ENCODE data around the gene HLA-C.
"Not testable (repeated sequence)": the region's sequence is repeated elsewhere in the genome, so short reads cannot be mapped to it uniquely, and the experiment has no call there.

HLA-C gene

DNA sequence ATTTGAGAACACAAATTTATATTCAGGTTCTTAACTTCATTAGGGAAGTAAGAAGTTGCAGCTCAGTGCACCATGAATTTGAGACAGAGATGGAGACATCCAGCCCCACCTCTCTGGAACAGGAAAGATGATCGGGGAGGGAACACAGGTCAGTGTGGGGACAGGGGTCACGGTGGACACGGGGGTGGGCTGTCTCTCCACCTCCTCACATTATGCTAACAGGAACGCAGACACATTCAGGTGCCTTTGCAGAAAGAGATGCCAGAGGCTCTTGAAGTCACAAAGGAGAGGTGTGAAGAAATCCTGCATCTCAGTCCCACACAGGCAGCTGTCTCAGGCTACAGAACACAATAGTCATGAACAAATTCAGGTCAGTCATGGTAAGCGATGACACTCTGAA, 3.1 kb downstream of the HLA-C start:
- no peak for DNase-seq

DNA sequence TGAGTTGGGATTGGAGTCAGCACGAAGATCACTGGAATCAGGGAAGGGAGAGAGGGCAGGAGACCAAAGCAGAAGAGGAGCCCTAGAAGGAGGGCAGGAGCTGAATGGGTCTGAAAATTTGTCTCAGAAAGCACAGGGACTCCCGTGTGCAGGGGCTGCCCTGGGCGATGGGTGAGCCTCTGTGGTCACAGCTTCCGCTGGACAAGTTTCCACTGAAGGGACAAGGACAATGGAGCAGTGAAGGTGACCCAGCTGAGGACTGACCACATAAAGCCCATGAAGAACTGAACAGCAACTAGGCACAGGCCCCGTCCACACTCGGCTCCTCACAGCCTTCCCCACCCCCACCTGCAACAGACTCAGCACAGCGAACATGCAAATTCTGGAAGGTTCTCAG, 3.5 kb downstream of the HLA-C start:
- DNase-seq: no peak

DNA sequence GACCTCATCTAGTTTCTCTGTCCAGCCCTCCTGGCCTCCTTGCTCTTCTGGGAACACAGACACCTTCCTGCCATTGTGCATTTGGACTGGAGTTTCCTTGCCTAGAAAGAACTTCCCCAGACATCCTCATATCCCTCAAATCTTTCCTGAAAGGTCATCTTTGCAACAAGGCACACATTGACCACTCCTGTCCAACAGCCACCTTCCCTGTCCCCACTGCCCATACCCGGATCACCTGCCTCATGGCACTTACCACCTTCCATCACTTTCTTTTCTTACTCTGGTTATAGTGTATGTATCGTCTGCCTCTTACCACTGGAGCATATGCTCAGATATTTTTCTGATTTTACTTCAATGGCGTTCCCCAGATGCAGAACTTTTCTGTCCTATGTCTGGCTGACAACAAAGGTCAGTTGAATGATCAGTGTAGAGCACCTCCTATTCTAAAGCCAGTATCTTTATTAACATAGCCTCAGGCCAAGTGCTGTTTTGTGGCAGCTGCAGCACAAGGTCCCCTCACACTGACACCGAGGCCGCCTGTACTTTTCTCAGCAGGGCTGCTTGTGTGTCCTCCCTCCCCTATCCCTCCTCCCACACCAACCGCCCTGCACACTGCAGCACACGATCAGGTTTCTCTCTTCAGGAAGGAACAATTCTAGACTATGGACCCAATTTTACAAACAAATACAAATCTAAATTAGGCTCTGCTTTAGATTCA, 4.1 kb downstream of the HLA-C start:
- no peak for DNase-seq

DNA sequence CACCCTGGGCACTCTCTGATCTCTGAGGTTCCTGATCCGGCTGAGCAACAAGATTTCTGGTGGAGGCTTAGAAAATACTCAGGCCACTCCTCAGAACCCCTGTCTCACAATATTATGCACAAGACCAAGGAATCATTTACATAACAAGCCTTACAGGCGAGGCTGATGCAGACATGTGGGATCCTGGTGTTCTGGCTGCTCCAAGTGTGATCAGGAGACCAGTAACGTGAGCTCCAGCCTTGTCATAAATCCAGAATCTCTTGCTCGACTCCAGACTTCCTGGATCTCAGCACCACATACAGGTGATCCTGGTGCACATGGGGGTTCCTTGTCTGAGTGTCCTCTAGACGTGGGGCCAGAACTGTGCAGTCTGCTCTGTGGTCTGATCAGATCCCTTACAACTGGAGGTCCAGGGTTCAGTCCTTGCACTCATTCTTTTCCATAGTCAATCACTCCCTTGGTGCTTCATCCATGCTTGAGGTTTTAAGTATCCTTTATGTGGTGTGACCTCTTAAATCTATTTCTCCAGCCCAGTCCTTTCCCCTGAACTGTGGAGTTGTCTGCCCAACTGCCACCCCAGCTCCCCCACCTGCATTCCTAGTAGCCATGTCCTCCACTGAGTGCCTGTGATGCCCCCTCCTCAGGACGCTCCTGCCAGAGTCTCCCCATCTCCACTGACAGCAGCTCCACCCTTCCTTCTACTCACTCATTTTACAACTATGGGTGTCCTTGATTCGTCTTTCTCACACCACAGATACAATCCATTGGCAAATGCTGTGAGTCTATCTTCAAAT, 5.1 kb downstream of the HLA-C start:
- DNase-seq: no peak

DNA sequence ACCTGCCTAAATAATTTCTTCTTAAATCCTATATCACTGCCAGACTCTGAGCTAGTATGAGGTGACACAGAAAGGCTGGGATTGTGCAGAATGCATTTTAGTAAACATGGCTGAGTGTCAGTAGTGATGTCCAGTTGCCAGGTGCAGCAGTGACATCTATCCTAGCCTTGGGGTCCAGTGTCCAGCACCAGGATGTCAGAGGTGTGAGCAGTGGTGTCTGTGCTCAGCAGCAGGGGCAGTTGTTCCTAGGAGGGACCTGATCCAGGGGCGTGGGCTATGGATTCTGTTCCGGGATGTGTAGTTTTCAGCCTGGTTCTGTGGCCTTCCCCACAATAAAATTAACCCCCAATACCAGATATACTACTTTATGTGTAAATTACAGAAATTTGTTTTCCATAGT, 6.0 kb downstream of the HLA-C start:
- no peak for DNase-seq

DNA sequence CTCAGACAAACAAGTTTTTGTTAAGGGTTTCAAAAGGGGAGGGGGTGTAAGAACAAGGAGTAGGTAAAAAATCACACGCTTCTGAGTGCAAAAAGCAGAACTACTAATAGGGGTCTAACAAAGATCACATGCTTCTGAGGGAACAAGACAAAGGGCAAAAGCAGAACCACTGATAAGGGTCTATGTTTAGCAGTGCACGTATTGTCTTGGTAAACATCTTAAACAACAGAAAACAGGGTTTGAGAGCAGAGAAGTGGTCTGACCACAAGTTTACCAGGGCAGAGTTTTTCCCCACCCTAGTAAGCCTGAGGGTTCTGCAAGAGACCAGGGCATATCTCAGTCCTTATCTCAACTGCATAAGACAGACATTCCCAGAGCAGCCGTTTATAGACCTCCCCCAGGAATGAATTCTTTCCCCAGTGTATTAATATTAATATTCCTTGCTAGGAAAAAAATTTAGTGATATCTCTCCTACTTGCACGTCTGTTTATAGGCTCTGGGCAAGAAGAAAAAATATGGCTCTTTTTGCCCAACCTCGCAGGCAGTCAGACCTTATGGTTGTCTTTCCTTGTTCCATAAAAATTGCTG, 8.5 kb downstream of the HLA-C start:
- DNase-seq: not testable (repeated sequence)

DNA sequence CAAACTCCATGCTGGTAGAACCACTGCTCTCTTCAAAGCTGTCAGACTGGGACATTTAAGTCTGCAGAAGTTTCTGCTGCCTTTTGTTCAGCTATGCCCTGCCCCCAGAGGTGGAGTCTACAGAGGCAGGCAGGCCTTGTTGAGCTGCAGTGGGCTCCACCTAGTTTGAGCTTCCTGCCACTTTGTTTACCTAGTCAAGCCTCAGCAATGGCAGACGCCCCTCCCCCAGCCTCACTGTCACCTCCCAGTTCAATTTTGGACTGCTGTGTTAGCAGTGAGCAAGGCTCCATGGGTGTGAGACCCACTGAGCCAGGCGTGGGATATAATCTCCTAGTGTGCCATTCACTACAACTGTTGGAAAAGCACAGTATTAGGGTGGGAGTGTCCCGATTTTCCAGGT, 11.9 kb downstream of the HLA-C start:
- not testable (repeated sequence) for DNase-seq

DNA sequence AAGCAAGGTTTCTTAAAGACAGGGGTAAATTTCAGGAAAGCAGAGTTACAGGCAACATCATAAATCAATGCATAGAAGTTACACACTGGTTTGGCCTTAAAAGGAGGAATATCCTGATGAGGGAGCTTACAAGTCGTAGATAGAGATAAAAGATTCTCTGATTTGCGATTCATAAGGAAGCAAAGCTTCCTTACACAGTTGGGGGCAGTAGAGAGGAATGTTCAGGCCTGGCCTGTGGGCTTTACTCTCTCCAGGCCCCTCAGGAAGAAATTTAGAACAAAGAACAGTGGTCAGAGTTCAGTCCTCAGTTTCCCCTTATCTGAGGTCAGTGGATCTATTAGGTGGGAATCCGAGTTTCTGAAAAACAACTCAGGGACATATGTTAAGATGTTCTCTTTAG, 19.3 kb downstream of the HLA-C start:
- no peak for DNase-seq

DNA sequence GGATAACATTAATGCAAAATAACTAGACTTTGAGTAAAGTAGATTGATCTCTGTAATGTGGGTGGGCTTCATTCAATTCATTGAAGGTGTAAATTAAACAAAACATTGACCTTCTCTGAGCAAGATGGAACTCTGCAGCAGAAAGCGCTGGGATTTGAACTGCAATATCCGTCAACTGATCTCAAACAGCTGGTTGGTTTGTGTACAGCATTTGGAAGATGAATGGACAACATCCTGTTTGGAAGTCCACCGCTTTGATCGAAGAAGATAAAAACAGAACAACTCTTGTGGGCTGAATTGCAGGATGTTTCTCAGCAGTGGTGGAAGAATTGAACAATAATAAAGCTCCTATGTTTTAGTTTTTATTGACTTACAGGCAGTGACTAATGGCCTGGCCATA, 20.6 kb downstream of the HLA-C start:
- no peak for DNase-seq

DNA sequence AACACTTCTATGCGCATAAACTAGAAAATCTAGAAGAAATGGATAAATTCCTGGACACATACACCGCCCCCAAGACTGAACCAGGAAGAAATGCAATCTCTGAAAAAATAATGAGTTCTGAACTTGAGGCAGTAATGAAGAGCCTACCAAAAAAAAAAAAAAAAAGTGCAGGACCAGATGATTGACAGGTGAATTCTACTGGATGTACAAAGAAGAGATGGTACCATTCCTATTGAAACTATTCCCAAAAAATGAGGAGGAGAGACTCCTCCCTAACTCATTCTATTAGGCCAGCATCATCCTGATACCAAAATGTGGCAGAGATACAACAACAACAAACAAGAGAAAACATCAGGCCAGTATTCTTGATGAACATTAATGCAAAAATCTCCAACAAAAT, 22.7 kb downstream of the HLA-C start:
- DNase-seq: no peak

DNA sequence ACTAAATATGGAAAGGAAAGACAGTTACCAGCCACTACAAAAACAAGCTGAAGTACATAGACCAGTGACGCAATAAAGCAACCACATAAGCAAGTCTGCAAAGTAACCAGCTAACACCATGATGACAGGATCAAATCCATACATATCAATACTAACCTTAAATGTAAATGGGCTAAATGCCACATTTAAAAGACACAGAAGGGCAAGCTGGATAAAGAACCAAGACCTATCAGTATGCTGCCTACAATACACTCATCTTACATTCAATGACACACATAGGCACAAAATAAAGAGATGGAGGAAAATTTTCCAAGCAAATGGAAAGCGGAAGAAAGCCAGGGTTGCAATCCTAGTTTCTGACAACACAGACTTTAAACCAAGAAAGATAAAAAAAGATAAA, 24.1 kb downstream of the HLA-C start:
- no peak for DNase-seq

DNA sequence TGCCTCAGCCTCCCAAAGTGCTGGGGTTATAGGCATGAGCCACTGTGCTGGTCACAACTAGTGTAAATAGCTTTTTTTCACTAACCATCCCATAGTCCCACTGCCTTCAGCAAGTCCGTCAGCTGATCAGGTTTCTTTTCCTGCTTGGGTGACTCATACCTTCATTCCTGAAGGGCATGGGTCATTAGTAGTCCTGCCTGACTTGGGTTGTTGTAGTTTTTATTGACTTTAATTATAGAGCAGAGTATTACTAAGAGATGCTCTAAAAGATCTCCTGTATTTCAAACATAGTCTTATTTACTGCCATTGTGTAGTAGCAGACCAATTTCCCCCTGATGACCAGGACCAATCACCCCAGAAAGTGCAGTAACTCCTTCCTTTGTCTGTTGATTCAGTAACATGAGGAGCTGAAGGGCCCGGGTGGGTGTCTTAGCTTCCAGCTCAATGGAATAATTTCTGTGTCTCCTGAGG, 25.8 kb downstream of the HLA-C start:
- no peak for DNase-seq

DNA sequence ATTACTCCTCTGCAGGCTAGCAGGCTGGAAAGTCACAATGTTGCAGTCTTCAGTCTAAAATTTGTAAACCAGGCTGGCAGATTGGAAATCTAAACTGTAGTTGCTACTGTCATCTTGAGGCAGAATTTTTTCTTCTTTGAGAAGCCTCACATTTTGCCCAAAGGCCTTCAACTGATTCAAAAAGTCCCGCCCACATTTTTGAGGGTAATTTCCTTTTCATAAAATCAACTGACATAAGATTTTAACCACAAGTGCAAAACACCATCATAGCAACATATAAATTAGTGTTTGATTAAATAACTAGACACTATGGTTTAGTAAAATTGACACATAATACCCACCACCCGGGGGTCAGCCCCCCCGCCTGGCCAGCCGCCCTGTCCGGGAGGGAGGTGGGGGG, 28.4 kb downstream of the HLA-C start:
- no peak for DNase-seq

DNA sequence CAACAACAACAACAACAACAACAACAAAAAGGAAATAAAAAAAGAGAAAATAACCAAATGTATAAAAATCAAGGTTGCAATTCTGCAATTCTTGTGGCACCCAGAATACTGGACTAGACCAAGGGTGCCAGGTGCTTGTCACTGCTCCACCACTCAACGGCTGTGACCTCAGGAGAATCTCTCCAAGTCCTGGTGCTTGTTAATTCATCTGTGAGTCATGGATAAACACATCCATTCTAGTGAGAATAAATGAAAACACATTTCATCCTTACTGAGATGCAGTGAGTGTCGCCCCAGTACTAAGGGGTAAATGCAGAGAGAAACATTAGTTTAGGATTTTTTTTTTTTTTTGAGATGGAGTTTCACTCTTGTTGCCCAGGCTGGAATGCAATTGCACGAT, 32.0 kb downstream of the HLA-C start:
- DNase-seq: no peak

DNA sequence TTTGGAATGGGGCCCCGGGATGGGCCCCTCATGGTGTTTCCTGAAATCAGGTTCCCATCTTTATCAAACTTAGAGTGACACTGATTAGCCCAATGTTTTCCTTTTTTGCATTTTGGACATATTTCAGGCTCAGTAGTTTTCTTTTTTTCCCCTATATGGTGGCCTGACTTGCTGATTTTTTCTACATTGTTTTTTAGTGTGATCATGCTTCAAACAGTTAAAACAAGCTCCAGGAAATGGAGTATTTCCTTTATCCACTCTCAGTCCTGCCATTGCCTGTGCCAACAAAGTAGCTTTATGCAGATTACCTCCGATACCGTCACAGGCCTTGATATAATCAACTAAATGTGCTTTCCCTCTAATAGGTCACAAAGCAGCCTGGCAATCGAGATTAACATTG, 37.8 kb downstream of the HLA-C start:
- DNase-seq: not testable (repeated sequence)

DNA sequence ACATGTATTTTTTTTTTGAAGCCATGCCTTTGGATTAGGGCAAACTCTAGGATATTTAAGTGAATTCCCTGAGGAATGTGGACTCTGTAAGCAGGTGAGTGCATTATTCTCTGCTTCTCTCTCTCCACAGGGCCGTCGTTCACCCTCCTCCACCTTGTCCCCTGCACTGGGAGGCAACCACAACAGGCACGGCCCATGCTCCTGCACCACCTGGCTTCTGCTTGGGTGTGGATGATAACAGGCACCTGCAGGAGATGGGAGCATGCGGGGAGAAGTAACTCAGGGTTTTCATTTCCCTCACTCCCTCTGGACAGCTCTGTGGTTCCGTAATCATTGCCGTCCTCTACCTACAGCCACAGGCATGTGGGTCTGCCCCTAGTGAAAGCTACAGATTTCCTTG, 43.4 kb downstream of the HLA-C start:
- DNase-seq: no peak

DNA sequence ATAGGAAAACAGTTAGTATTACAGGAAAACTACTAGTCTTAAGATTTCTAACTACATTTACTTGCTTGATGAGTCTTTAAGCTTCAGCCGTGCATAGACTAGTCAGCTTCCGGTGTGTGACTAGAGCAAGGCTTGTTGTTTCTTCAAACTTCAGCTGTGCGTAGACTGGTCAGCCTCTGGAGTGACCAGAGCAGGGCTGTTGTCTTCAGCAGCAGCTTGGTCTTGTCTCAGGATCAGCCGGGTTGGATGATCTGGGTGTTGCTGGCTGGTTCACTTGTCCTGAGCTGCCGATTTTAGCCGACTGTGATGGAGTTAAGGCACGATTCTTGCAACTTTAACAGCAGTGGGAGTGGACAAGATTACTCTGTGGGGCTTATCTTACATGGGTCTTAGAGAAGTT, 44.7 kb downstream of the HLA-C start:
- no peak for DNase-seq

DNA sequence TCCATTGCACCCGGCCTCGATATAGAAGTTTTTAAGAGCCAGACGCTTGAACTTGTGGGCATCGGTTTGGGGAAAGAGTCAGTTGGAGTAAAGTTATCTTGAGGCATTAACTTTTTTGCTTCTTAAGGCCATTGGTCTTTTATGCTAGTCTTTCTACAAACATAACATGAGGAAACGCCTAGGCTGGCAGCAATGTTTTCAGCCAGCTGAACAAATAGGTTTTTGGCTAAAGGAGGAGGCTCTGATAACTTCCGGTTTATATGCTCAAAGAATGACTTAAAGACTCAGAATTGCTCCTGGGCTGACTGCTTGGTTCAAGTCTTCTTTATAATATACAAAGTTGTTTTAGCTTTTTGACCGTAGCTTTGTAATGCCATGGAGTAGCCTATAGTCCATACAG, 46.2 kb downstream of the HLA-C start:
- no peak for DNase-seq

DNA sequence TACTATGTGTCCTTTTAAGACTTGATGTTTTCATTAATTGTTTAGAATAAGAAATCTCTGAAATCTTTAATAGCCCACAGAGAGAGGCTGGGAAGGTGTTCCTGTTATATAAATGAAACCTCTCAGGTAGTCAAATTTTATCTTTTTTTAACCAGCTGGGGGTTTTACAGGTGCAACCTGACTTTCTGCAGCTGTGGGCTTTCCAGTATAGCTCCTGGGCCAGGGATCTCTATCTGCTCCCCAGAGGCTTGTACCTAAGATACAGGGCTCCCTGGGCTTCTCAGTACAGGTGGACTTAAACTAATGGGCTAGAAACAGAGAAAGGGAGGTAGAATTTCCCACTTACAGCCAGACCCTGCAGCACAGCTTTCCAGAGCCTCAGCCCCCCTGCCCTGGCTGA, 49.4 kb downstream of the HLA-C start:
- no peak for DNase-seq
